ENCODE results near the gene TRIO.

The TRIO gene

GRCh38 chr5:14323466-14323865, 180.3 kb downstream of the TRIO start:
- DNase-seq (ENCODE audit: extremely low read depth, low read depth): no peak
- no peak for TF ChIP-seq CTCF (IDR thresholded peaks at IDR 0.05; ENCODE audit: low read depth, low read length)

DNA sequence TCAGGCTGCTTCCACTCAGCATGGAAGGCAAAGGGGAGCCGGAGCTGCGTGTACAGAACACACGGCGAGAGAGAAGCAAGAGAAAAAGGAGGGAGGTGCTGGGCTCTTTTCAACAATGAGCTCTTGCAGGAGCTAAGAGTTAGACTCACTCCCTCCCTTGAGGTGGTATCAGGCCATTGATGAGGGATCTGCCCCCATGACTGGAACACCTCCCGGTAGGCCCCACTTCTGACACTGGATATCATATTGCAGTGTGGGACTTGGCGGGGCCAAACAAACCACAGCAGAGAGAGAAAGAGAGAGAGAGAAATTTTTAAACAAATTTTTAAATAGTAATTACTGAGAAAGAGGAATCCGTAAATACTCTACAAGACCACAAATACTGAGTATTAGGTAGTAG, 182.2 kb downstream of the TRIO start:
- no peak for DNase-seq (ENCODE audit: extremely low read depth, low read depth)
- no peak for TF ChIP-seq CTCF (IDR thresholded peaks at IDR 0.05; ENCODE audit: low read depth, low read length)

- no peak; the same call in 1 of the 2 replicates for TF ChIP-seq CTCF (IDR thresholded peaks at IDR 0.05; ENCODE audit: low read depth, low read length)
- no peak for DNase-seq (ENCODE audit: extremely low read depth, low read depth)
Measured at GRCh38 chr5:14326035-14326903, 183.1 kb downstream of the TRIO start.

DNA sequence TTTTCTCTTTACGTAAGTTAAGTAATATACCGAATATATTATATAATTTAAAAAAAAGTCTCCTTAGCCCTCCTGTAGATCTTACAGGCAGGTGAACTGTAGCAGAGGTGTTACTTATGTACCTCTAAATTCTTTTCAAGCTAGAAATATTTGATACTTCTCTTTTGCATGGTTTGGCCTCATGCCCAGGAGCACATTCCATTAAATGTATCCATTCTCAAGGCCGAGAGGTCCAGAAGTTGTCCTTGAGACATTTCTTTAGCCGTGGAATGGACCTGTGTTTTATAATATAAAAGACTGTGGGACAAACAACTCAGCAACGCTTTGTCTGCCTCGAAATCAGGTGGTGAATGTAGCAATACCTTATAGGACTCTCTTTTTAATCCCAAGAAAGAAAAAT, 184.5 kb downstream of the TRIO start:
- TF ChIP-seq CTCF (IDR thresholded peaks at IDR 0.05; ENCODE audit: low read depth, low read length): no peak
- no peak for DNase-seq (ENCODE audit: extremely low read depth, low read depth)

GRCh38 chr5:14328144-14328543, 185.0 kb downstream of the TRIO start:
- no peak for DNase-seq (ENCODE audit: extremely low read depth, low read depth)
- no peak for TF ChIP-seq CTCF (IDR thresholded peaks at IDR 0.05; ENCODE audit: low read depth, low read length)

DNA sequence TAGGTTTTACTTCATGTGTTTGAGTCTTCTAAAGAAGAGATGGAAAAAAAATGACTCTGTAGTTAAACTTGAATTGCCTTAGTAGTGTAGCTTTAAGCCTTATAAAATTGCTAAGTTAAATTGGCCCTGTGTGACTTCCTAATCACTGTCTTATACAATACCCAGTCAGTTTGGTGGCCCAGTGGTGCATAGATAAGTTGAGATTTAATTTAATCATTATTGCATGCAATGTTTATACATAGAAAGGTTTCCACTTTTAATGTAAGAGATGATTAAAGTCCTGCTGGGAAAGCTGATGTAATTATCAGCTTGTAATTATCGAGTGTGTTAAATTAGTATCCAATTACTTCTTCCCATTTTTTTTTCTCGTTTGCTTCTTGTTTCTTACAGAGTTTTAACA, 187.1 kb downstream of the TRIO start:
- TF ChIP-seq CTCF (IDR thresholded peaks at IDR 0.05; ENCODE audit: low read depth, low read length): no peak
- no peak for DNase-seq (ENCODE audit: extremely low read depth, low read depth)

DNA sequence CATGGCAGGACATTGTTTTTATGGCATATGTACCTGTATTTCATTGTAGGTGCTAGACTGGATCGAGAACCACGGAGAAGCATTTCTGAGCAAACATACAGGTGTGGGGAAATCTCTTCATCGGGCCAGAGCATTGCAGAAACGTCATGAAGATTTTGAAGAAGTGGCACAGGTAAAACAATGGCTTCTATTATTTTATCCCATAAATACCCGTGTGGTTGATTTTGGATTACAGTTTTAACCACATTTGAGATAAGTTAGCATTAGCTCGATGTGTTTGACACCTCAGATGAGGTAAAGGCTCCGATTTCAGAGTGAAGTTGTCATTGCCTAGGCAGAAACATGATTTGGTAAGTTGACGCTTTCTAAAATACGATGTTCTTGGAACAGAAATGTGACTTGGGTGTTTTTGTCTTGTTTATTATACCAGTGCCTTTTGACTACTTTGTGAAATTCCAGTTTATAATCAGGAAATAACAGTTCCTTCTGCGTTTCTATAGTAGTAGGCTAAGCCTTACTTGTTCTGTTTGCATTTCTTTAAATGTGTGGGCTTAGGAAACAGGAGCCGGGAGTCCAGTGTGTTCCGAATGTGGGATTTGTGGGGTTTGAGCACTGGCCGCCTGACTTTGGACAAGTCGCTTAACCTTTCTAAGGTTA, 187.7 kb downstream of the TRIO start:
- no peak for TF ChIP-seq CTCF (IDR thresholded peaks at IDR 0.05; ENCODE audit: low read depth, low read length)
- DNase-seq (ENCODE audit: extremely low read depth, low read depth): no peak

Measured in AG09319 (cell line).